KMS-11 (cell line): ENCODE measurements around the gene LRRC27.

Source experiments
- H2AFZ ChIP-seq: fragments of 200-600 bp; sonication (generic); 2 replicates; pipeline ENCODE4 v1.6.1; 2016; ENCODE audit warnings: antibody characterized with exemption, mixed run types, low read depth
- H3K27ac ChIP-seq: fragments of 200-600 bp; sonication (generic); 2 replicates; pipeline ENCODE4 v1.6.1; 2016; ENCODE audit warnings: mild to moderate bottlenecking, mixed run types
- H3K27me3 ChIP-seq: fragments of 200-600 bp; sonication (generic); 2 replicates; pipeline ENCODE4 v1.6.1; 2017; ENCODE audit warnings: mild to moderate bottlenecking, low read depth, mixed run types, moderate library complexity; ENCODE audit not compliant: insufficient read depth
- H3K36me3 ChIP-seq: fragments of 200-600 bp; sonication (generic); 2 replicates; pipeline ENCODE4 v1.6.1; 2017; ENCODE audit warnings: mild to moderate bottlenecking, mixed run types; ENCODE audit not compliant: insufficient read depth
- H3K4me1 ChIP-seq: fragments of 200-600 bp; sonication (generic); 2 replicates; pipeline ENCODE4 v1.6.1; 2016; ENCODE audit warnings: mild to moderate bottlenecking, low read depth, mixed run types; ENCODE audit not compliant: poor library complexity, severe bottlenecking
- H3K4me2 ChIP-seq: fragments of 200-600 bp; sonication (generic); 2 replicates; pipeline ENCODE4 v1.7.0; 2016; ENCODE audit warnings: mild to moderate bottlenecking, mixed run types
- H3K4me3 ChIP-seq: fragments of 200-600 bp; sonication (generic); IDR thresholded peaks from 2 replicates; pipeline ENCODE4 v1.6.1; 2017; ENCODE audit warnings: low read depth, low read length, mixed read lengths; ENCODE audit not compliant: insufficient read depth
- H3K79me2 ChIP-seq: fragments of 200-600 bp; sonication (generic); 2 replicates; pipeline ENCODE4 v1.6.1; 2016; ENCODE audit warnings: low read depth, mixed run types; ENCODE audit not compliant: insufficient read depth
- H3K9ac ChIP-seq: fragments of 200-600 bp; sonication (generic); 2 replicates; pipeline ENCODE4 v1.6.1; 2016; ENCODE audit warnings: mild to moderate bottlenecking, mixed run types
- H4K20me1 ChIP-seq: fragments of 200-600 bp; sonication (generic); 2 replicates; pipeline ENCODE4 v1.6.1; 2016; ENCODE audit warnings: mild to moderate bottlenecking, mixed run types; ENCODE audit not compliant: insufficient read depth
- CTCF ChIP-seq: fragments of 200-600 bp; sonication (generic); conservative IDR thresholded peaks from 2 replicates; pipeline ENCODE4 v1.6.1; 2017; ENCODE audit warnings: low read depth, mild to moderate bottlenecking, antibody characterized with exemption, low read length, moderate library complexity, mixed read lengths

The LRRC27 gene

DNA sequence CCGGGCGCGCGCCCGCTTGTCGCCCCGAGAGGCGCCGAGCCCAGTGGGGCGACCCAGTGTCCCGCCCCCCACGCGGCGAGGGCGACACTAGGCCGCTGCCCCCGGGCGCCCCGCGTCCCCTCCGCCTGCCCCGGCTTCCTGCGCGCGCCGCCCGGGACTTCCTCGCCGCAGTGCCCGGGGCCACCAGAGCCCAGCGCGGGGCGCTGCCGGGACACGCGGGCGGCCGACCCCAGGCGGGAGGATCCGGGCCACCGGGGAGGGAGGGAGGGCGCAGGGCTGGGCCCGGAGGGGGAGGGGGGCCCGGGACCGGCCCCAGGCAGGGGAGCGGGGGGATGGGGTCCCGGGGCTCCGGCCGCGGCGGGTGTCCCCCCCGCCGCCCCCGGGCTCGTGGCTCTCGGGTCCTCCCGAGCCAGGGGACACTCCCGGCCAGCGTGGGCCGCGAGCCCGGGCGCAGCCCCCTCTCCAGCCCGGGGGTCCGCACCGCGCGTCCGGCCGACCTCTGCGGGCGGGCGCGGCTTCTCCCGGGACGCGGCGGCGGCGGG lies 64.6 kb downstream of the LRRC27 start:
- Histone ChIP-seq H3K4me2 (no peak overlapping the region; the same call in 1 of the 2 replicates), H3K79me2 (peaks cover 36% of the 10 kb centered on the region), H3K27ac (no peak overlapping the region), H3K27me3 (no peaks in the 10 kb centered on the region), H3K36me3 (no peaks in the 10 kb centered on the region), H3K9ac (peak overlapping the region; percentile 41; the same call in 1 of the 2 replicates), H3K4me1 (peaks cover 25% of the 10 kb centered on the region), H4K20me1 (no peaks in the 10 kb centered on the region), H2AFZ (no peak overlapping the region), H3K4me3 (no peak overlapping the region)
- TF ChIP-seq CTCF = no peak

DNA sequence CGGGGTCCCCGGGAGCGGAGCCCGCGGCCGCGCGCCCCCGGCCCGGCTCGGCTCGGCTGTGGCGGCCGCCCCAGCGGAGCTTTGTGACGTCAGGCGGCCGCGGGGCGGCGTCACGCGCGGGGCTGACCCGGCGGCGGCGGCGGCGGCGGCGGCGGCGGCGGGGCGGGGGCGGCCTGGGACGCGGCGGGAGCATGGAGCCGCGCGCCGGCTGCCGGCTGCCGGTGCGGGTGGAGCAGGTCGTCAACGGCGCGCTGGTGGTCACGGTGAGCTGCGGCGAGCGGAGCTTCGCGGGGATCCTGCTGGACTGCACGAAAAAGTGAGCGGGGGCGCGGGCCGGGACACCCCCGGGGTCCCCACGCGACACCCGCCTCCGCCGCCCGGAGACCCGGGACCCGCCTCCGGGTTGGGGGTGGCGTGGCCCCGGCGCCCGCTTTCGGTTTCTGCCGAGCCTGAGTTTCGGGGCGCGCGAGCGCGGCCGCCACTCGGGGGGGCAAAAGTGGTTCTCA lies 65.1 kb downstream of the LRRC27 start, which contains the start of gene PWWP2B:
PWWP2B (plus strand) TSS at position 165 of the 506 bp plus-strand sequence; CDS start at position 192, 27 bp downstream.
- Histone ChIP-seq H3K79me2 (peaks cover 40% of the 10 kb centered on the region), H2AFZ (peak within 1 kb of the TSS; percentile 31), H3K9ac (peak within 1 kb of the TSS; percentile 92), H3K4me1 (peaks cover 25% of the 10 kb centered on the region), H3K36me3 (no peaks in the 10 kb centered on the region), H3K27ac (peak within 1 kb of the TSS; percentile 99), H3K4me3 (no peak within 1 kb of the TSS), H3K27me3 (no peaks in the 10 kb centered on the region), H3K4me2 (peak within 1 kb of the TSS; percentile 86), H4K20me1 (no peaks in the 10 kb centered on the region)
- TF ChIP-seq CTCF = no peak

- Histone ChIP-seq H3K36me3 (no peaks in the 10 kb centered on the region), H4K20me1 (no peaks in the 10 kb centered on the region), H3K4me2 (peak overlapping the region; percentile 86), H3K4me3 (no peak overlapping the region), H3K9ac (peak overlapping the region; percentile 92), H3K27ac (peak overlapping the region; percentile 99), H3K27me3 (no peaks in the 10 kb centered on the region), H3K4me1 (peaks cover 25% of the 10 kb centered on the region), H2AFZ (peak overlapping the region; percentile 31), H3K79me2 (peaks cover 40% of the 10 kb centered on the region)
- no peak for TF ChIP-seq CTCF
Measured at GRCh38 chr10:132397671-132398565, 65.9 kb downstream of the LRRC27 start.

DNA sequence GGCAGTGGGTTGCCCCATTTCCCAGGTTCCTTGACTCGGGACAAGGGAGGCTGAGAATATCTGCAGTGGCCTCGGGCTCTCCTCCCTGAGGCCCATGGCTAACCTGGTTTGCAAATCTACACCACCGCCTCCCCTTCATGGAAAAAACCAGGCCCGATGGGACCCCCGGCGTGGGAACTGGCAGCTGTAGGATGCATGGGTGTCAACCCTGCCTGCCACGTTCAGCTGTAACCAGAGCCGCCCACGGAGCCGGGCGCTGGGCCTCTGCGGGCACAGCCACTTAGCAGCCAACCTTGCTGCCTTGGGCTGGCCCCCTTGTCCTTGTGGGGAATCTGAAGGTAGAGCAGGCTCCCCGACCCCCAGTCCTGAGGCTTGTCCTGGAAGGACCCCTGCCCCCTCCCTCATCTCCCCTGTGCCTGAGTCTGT lies 66.6 kb downstream of the LRRC27 start:
- Histone ChIP-seq H3K4me3 (no peak overlapping the region), H3K4me1 (peaks cover 25% of the 10 kb centered on the region), H3K4me2 (peak overlapping the region; percentile 86), H3K9ac (peak overlapping the region; percentile 92), H2AFZ (peak overlapping the region; percentile 31; the same call in 1 of the 2 replicates), H3K36me3 (no peaks in the 10 kb centered on the region), H4K20me1 (no peaks in the 10 kb centered on the region), H3K27ac (peak overlapping the region; percentile 99), H3K79me2 (peaks cover 44% of the 10 kb centered on the region), H3K27me3 (no peaks in the 10 kb centered on the region)
- no peak for TF ChIP-seq CTCF
